ENCODE results near the gene LENG8. TPM values are rescaled to one million over a fixed set of nuclear protein-coding genes. Genes with fewer than 3 reads are reported as not detected.

The LENG8 gene
- polyA plus RNA-seq, 3 donors from 2014 or later, result 3.2 to 8.6 (median 3.2) TPM

Other genes with a start within 250 kb of the LENG8 start
- gene RPS9, start 248.3 kb upstream of the LENG8 start, polyA plus RNA-seq, result 1,000 to 10,000 TPM in 1 of 3 donors, 100 to 1,000 TPM in 2; 436 to 1,067 (median 492) TPM
- gene LILRB3, start 226.2 kb upstream of the LENG8 start, polyA plus RNA-seq, result 1 to 10 TPM in 1 of 3 donors, under 1 TPM in 2; 0.21 to 2.7 (median 0.59) TPM
- under 1 TPM; 0.33 to 0.53 (median 0.39) TPM for gene LILRA6, start 206.4 kb upstream of the LENG8 start, polyA plus RNA-seq
- not detected for gene LILRB5, start 191.9 kb upstream of the LENG8 start, polyA plus RNA-seq
- under 1 TPM; 0.14 to 0.81 (median 0.31) TPM for gene LILRB2, start 168.1 kb upstream of the LENG8 start, polyA plus RNA-seq
- gene LILRA5, start 136.0 kb upstream of the LENG8 start, polyA plus RNA-seq, result 1 to 10 TPM in 1 of 3 donors, under 1 TPM in 1, not detected in 1; 0.28 to 1.6 TPM
- gene LILRA4, start 110.0 kb upstream of the LENG8 start, polyA plus RNA-seq, result 1 to 10 TPM; 2.3 to 6.6 (median 2.8) TPM
- 100 to 1,000 TPM in 2 of 3 donors, 10 to 100 TPM in 1; 86.9 to 247 (median 126) TPM for gene LAIR1, start 84.3 kb upstream of the LENG8 start, polyA plus RNA-seq
- 1 to 10 TPM in 1 of 3 donors, under 1 TPM in 1, not detected in 1; 0.48 to 1.5 TPM for gene TTYH1, start 33.7 kb upstream of the LENG8 start, polyA plus RNA-seq
- under 1 TPM in 1 of 3 donors, not detected in 2; 0.75 TPM for gene LENG9, start 14.6 kb downstream of the LENG8 start, polyA plus RNA-seq
- not detected for gene CDC42EP5, start 24.1 kb downstream of the LENG8 start, polyA plus RNA-seq
- gene LAIR2, start 53.6 kb downstream of the LENG8 start, polyA plus RNA-seq, result 100 to 1,000 TPM in 2 of 3 donors, 10 to 100 TPM in 1; 77.7 to 463 (median 183) TPM
- 1 to 10 TPM in 2 of 3 donors, under 1 TPM in 1; 0.58 to 9.7 (median 7.9) TPM for gene LILRA2, start 124.6 kb downstream of the LENG8 start, polyA plus RNA-seq
- gene LILRA1, start 144.4 kb downstream of the LENG8 start, polyA plus RNA-seq, result 1 to 10 TPM in 2 of 3 donors, under 1 TPM in 1; 0.47 to 3.4 (median 1.1) TPM
- gene LILRB1, start 181.3 kb downstream of the LENG8 start, polyA plus RNA-seq, result 10 to 100 TPM in 1 of 3 donors, 1 to 10 TPM in 2; 4.7 to 12.8 (median 9.1) TPM
- 1 to 10 TPM in 1 of 3 donors, under 1 TPM in 2; 0.27 to 7.4 (median 0.69) TPM for gene LILRB4, start 213.8 kb downstream of the LENG8 start, polyA plus RNA-seq

Measured in immature natural killer cell (primary cell).